ENCODE results near the gene BBS9. TPM values are rescaled to one million over a fixed set of nuclear protein-coding genes. Genes with fewer than 3 reads are reported as not detected.

BBS9 gene
- total and polyA plus RNA-seq, 4 donors = 2.3 to 9.5 (median 4.5) TPM

GRCh38 chr7:33592718-33593117 lies 463.4 kb downstream of the BBS9 start:
- TF ChIP-seq HNF4G (IDR thresholded peaks at IDR 0.05) (no peak), TAF1 (conservative IDR thresholded peaks at IDR 0.05) (no peak), YY1 (IDR thresholded peaks at IDR 0.05) (no peak), SP1 (IDR thresholded peaks at IDR 0.05) (no peak), HNF4A (conservative IDR thresholded peaks at IDR 0.05) (no peak), FOXA2 (IDR thresholded peaks at IDR 0.05) (no peak), GABPA (IDR thresholded peaks at IDR 0.05 in 1 of 2, conservative IDR thresholded peaks at IDR 0.05 in 1 of 2) (no peak), RAD21 (IDR thresholded peaks at IDR 0.05) (no peak), JUND (IDR thresholded peaks at IDR 0.05) (no peak), FOXA1 (IDR thresholded peaks at IDR 0.05) (no peak), EGR1 (IDR thresholded peaks at IDR 0.05; ENCODE audit: low read depth in 2 of 2) (no peak), RXRA (IDR thresholded peaks at IDR 0.05) (no peak)
- TF ChIP-seq, protein P1, sequence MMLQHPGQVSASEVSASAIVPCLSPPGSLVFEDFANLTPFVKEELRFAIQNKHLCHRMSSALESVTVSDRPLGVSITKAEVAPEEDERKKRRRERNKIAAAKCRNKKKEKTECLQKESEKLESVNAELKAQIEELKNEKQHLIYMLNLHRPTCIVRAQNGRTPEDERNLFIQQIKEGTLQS (IDR thresholded peaks at IDR 0.05) = no peak
- TF ChIP-seq, protein P2, sequence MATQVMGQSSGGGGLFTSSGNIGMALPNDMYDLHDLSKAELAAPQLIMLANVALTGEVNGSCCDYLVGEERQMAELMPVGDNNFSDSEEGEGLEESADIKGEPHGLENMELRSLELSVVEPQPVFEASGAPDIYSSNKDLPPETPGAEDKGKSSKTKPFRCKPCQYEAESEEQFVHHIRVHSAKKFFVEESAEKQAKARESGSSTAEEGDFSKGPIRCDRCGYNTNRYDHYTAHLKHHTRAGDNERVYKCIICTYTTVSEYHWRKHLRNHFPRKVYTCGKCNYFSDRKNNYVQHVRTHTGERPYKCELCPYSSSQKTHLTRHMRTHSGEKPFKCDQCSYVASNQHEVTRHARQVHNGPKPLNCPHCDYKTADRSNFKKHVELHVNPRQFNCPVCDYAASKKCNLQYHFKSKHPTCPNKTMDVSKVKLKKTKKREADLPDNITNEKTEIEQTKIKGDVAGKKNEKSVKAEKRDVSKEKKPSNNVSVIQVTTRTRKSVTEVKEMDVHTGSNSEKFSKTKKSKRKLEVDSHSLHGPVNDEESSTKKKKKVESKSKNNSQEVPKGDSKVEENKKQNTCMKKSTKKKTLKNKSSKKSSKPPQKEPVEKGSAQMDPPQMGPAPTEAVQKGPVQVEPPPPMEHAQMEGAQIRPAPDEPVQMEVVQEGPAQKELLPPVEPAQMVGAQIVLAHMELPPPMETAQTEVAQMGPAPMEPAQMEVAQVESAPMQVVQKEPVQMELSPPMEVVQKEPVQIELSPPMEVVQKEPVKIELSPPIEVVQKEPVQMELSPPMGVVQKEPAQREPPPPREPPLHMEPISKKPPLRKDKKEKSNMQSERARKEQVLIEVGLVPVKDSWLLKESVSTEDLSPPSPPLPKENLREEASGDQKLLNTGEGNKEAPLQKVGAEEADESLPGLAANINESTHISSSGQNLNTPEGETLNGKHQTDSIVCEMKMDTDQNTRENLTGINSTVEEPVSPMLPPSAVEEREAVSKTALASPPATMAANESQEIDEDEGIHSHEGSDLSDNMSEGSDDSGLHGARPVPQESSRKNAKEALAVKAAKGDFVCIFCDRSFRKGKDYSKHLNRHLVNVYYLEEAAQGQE (IDR thresholded peaks at IDR 0.05) = no peak
- TF ChIP-seq, protein P3, sequence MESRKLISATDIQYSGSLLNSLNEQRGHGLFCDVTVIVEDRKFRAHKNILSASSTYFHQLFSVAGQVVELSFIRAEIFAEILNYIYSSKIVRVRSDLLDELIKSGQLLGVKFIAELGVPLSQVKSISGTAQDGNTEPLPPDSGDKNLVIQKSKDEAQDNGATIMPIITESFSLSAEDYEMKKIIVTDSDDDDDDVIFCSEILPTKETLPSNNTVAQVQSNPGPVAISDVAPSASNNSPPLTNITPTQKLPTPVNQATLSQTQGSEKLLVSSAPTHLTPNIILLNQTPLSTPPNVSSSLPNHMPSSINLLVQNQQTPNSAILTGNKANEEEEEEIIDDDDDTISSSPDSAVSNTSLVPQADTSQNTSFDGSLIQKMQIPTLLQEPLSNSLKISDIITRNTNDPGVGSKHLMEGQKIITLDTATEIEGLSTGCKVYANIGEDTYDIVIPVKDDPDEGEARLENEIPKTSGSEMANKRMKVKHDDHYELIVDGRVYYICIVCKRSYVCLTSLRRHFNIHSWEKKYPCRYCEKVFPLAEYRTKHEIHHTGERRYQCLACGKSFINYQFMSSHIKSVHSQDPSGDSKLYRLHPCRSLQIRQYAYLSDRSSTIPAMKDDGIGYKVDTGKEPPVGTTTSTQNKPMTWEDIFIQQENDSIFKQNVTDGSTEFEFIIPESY (IDR thresholded peaks at IDR 0.05) = no peak
- TF ChIP-seq, protein P4, sequence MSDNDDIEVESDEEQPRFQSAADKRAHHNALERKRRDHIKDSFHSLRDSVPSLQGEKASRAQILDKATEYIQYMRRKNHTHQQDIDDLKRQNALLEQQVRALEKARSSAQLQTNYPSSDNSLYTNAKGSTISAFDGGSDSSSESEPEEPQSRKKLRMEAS (IDR thresholded peaks at IDR 0.05) = no peak
- TF ChIP-seq, protein P5, sequence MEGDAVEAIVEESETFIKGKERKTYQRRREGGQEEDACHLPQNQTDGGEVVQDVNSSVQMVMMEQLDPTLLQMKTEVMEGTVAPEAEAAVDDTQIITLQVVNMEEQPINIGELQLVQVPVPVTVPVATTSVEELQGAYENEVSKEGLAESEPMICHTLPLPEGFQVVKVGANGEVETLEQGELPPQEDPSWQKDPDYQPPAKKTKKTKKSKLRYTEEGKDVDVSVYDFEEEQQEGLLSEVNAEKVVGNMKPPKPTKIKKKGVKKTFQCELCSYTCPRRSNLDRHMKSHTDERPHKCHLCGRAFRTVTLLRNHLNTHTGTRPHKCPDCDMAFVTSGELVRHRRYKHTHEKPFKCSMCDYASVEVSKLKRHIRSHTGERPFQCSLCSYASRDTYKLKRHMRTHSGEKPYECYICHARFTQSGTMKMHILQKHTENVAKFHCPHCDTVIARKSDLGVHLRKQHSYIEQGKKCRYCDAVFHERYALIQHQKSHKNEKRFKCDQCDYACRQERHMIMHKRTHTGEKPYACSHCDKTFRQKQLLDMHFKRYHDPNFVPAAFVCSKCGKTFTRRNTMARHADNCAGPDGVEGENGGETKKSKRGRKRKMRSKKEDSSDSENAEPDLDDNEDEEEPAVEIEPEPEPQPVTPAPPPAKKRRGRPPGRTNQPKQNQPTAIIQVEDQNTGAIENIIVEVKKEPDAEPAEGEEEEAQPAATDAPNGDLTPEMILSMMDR (IDR thresholded peaks at IDR 0.05; ENCODE audit: low read depth, low read length, missing input control) = no peak
- H3K9ac ChIP-seq (ENCODE audit: low read depth in 1 of 2, low read length in 2 of 2) = no peak overlapping the region
- H3K27ac ChIP-seq (ENCODE audit: low read depth in 1 of 2, low read length in 2 of 2) = no peak overlapping the region
- no peaks in the 10 kb centered on the region for H3K9me3 ChIP-seq (ENCODE audit: control insufficient read depth in 4 of 4, low read length in 3 of 4)
- no peaks in the 10 kb centered on the region for H3K27me3 ChIP-seq (ENCODE audit: control insufficient read depth in 4 of 4, insufficient read depth in 4 of 4, low read length in 3 of 4)
- H3K4me1 ChIP-seq (ENCODE audit: control insufficient read depth in 4 of 4, insufficient read depth in 4 of 4, low read length in 3 of 4) = no peaks in the 10 kb centered on the region
- no peaks in the 10 kb centered on the region for H3K36me3 ChIP-seq (ENCODE audit: control insufficient read depth in 4 of 4, insufficient read depth in 3 of 4, low read depth in 1 of 4, low read length in 3 of 4)
- no peak overlapping the region for H3K4me3 ChIP-seq (ENCODE audit: low read depth in 1 of 3, low read length in 3 of 3)
- no peak for DNase-seq (ENCODE audit: low spot score)

DNA sequence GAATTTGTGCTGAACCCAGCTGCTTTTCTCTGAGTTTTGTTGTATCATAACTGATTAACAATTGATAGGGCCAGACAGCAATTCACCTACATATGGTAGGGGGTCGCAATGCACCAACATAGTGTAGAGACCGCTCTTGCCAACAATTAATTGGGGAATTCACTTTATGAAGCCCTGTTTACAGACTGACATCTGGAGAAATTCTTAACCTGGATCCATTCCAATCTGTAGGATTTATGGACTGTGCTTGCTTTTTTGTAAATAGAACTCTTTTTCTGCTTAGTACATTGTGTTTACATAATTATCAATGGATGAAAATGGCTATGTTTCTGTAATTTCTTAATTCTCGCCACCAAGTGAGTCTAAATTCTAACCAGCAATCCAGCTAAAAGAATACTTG lies 464.2 kb downstream of the BBS9 start:
- H3K27me3 ChIP-seq (ENCODE audit: control insufficient read depth in 4 of 4, insufficient read depth in 4 of 4, low read length in 3 of 4) = no peaks in the 10 kb centered on the region
- 86% methylated on average over 3 of the region's 3 CpGs for WGBS
- H3K9me3 ChIP-seq (ENCODE audit: control insufficient read depth in 4 of 4, low read length in 3 of 4) = no peaks in the 10 kb centered on the region
- no peak for DNase-seq (ENCODE audit: low spot score)
- no peaks in the 10 kb centered on the region for H3K36me3 ChIP-seq (ENCODE audit: control insufficient read depth in 4 of 4, insufficient read depth in 3 of 4, low read depth in 1 of 4, low read length in 3 of 4)
- H3K4me1 ChIP-seq (ENCODE audit: control insufficient read depth in 4 of 4, insufficient read depth in 4 of 4, low read length in 3 of 4) = no peaks in the 10 kb centered on the region
- no peak overlapping the region for H3K9ac ChIP-seq (ENCODE audit: low read depth in 1 of 2, low read length in 2 of 2)
- H3K27ac ChIP-seq (ENCODE audit: low read depth in 1 of 2, low read length in 2 of 2) = no peak overlapping the region
- H3K4me3 ChIP-seq (ENCODE audit: low read depth in 1 of 3, low read length in 3 of 3) = no peak overlapping the region
- TF ChIP-seq SP1 (IDR thresholded peaks at IDR 0.05) = no peak
- TF ChIP-seq GABPA (IDR thresholded peaks at IDR 0.05 in 1 of 2, conservative IDR thresholded peaks at IDR 0.05 in 1 of 2) = no peak
- TF ChIP-seq EGR1 (IDR thresholded peaks at IDR 0.05; ENCODE audit: low read depth in 2 of 2) = no peak
- TF ChIP-seq TAF1 (conservative IDR thresholded peaks at IDR 0.05) = no peak
- TF ChIP-seq NR2F2 (IDR thresholded peaks at IDR 0.05) = no peak
- TF ChIP-seq, protein P3 (IDR thresholded peaks at IDR 0.05) = no peak
- TF ChIP-seq, protein P2 (IDR thresholded peaks at IDR 0.05) = no peak
- TF ChIP-seq HNF4A (conservative IDR thresholded peaks at IDR 0.05) = no peak
- TF ChIP-seq RXRA (IDR thresholded peaks at IDR 0.05) = no peak
- TF ChIP-seq, protein P1 (IDR thresholded peaks at IDR 0.05) = no peak
- TF ChIP-seq RAD21 (IDR thresholded peaks at IDR 0.05) = no peak
